ENCODE measurements around the gene CDC20.

- TF ChIP-seq ATF3 (IDR thresholded peaks at IDR 0.05; ENCODE audit: borderline replicate concordance, extremely low read depth, low read depth, low read length): no peak
- TF ChIP-seq NFYA (IDR thresholded peaks at IDR 0.05; ENCODE audit: borderline replicate concordance, low read depth, low read length): no peak
- TF ChIP-seq ZNF24 (IDR thresholded peaks at IDR 0.05): no peak
- TF ChIP-seq POLR2A (IDR thresholded peaks at IDR 0.05; ENCODE audit: low read depth, low read length): no peak
- no peak for TF ChIP-seq CTCF (IDR thresholded peaks at IDR 0.05 in 2 of 3, conservative IDR thresholded peaks at IDR 0.05 in 1 of 3; ENCODE audit: control insufficient read depth in 2 of 3, extremely low read depth in 1 of 3, insufficient read depth in 1 of 3, low read depth in 3 of 3, low read length in 3 of 3)
- no peak for TF ChIP-seq TARDBP (IDR thresholded peaks at IDR 0.05; ENCODE audit: borderline replicate concordance)
- no peak for TF ChIP-seq RCOR1 (conservative IDR thresholded peaks at IDR 0.05; ENCODE audit: low read depth, low read length)
- TF ChIP-seq RAD21 (IDR thresholded peaks at IDR 0.05; ENCODE audit: insufficient read depth, low read depth, low read length): no peak
- TF ChIP-seq GABPA (IDR thresholded peaks at IDR 0.05; ENCODE audit: low read depth): no peak
- no peak for TF ChIP-seq MAX (IDR thresholded peaks at IDR 0.05; ENCODE audit: low read depth, low read length)
- no peak for TF ChIP-seq ATF7 (IDR thresholded peaks at IDR 0.05; ENCODE audit: low read depth)
- no peak for TF ChIP-seq ZNF274 (IDR thresholded peaks at IDR 0.05; ENCODE audit: insufficient read depth, insufficient read length)
- no peak for TF ChIP-seq POLR2AphosphoS2 (IDR thresholded peaks at IDR 0.05; ENCODE audit: low read depth, low read length)
- no peak for TF ChIP-seq TCF12 (IDR thresholded peaks at IDR 0.05; ENCODE audit: low read depth, low read length)
Measured at GRCh38 chr1:43366179-43366578, 7.4 kb downstream of the CDC20 start.

Data from GM12878 (cell line).